GM06990 (cell line): ENCODE data around the gene PHACTR3.

Experiments used
- DNase-seq: peaks from one replicate; pipeline ENCODE4 v3.0.0-alpha.2; 2011; ENCODE audit not compliant: insufficient read length; ENCODE audit errors: extremely low read depth
- H3K27me3 ChIP-seq: replicated peaks from 2 replicates; pipeline ENCODE4 v1.6.0; 2011; ENCODE audit warnings: low read length; ENCODE audit not compliant: control insufficient read depth, insufficient read depth
- H3K36me3 ChIP-seq: 2 replicates; pipeline ENCODE4 v1.5.1; 2011; ENCODE audit warnings: low read length; ENCODE audit not compliant: control insufficient read depth, insufficient read depth
- H3K4me3 ChIP-seq: replicated peaks from 2 replicates; pipeline ENCODE4 v1.5.1; 2011; ENCODE audit warnings: low read depth, mild to moderate bottlenecking, control low read depth, low read length
- CTCF ChIP-seq: IDR thresholded peaks from 2 replicates; pipeline ENCODE4 v1.5.1; 2011; ENCODE audit warnings: low read length, control low read depth, mild to moderate bottlenecking, inconsistent platforms; ENCODE audit not compliant: insufficient read depth, poor library complexity, severe bottlenecking

Gene PHACTR3

GRCh38 chr20:59811681-59812171, 207.4 kb downstream of the PHACTR3 start:
- no peak for DNase-seq

GRCh38 chr20:59812286-59813125, 208.2 kb downstream of the PHACTR3 start:
- no peak for DNase-seq

More at GRCh38 chr20:59811681-59812171, 207.4 kb downstream of the PHACTR3 start:
- H3K27me3 ChIP-seq: no peaks in the 10 kb centered on the region; the same call in 1 of the 2 replicates
- H3K36me3 ChIP-seq: no peaks in the 10 kb centered on the region
- TF ChIP-seq CTCF: no peak
- H3K4me3 ChIP-seq: no peak overlapping the region

DNA sequence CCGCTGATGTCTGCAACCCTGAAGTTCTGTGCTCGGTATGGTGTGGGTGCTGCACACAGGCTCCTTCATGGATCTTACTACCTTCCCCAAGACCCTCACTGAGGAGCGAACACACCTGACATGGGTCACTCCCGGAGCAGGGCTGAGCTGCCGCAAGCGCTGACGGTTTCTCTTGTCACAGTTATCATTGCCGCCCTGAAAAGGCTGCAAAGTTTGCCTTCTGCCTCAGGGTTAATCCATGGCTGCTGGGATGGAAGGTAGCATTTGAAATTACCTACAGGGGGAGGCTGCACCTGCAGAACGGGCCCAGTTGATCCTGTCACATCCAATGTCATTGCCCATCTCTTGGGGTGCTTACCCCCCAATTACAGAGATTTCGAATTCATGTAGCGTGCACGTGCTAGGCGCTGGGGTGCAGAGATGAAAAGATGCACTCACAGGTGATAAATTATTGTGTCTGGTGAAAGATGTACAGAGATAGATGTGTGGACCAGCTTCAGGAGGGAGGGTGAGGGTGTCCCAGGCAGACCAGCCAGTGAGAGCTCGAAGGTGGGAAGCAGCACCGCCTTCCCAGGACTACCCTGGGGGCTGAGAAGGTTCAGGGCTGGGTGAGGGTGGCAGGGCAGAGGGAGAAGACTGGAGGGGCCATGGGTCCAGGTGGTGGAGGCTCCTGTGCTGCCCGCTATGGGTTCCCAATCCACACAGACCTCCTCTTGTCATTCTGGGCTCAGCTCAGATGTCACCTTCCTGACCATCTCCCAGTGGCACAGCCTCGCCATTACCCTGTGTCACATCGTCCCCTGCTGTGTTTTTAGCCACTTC, 209.0 kb downstream of the PHACTR3 start:
- no peak overlapping the region for H3K4me3 ChIP-seq
- no peak for DNase-seq
- TF ChIP-seq CTCF: no peak
- no peaks in the 10 kb centered on the region; the same call in 1 of the 2 replicates for H3K27me3 ChIP-seq
- no peaks in the 10 kb centered on the region for H3K36me3 ChIP-seq

More at GRCh38 chr20:59812286-59813125, 208.2 kb downstream of the PHACTR3 start:
- no peak for TF ChIP-seq CTCF
- Histone ChIP-seq H3K4me3 (no peak overlapping the region), H3K27me3 (no peaks in the 10 kb centered on the region; the same call in 1 of the 2 replicates), H3K36me3 (no peaks in the 10 kb centered on the region)

DNA sequence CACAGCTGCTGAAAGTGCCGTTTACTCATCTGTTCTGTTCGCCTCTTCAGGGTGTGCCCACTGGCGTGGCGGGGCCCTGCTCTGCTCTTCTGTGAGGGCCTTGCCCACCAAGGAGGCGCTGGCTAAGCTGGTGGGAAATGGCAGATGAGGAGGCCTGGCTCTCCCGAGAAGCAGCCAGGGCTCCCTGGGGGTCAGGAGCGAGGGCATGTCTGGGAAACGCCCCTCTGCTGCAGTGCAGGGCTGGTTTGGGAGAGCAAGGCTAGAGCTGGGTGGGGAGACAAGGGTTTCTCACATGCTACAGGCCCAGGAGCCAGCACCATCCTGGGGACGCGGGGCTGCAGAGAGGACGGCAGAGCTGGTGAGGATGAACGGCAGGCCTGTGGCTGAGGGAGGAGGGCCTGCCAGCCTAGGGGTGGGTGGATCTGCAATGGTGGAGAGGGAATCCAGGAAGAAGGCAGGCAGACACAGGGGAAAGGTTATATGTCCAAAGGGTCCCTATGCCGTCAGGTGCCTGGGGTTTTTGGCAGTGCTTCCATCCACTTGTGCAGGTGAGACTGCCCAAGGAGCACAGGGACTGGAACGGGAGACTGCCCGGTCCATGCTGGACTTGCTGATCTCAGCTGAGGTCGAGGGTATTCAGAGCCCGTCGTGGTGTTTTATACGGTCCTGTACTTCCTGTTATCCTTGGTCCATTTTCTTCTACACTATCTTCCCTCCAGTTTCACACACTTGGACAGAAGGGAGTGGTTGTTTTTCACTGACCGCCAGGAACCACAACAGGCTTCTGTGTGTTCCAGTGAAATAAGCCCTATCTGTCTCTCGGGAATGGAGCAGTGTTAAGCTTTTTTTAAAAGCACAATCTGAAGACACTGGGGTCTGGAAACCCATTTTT, 209.9 kb downstream of the PHACTR3 start:
- H3K4me3 ChIP-seq: no peak overlapping the region
- DNase-seq: no peak

More for the DNA sequence above, 209.9 kb downstream of the PHACTR3 start:
- no peaks in the 10 kb centered on the region for H3K36me3 ChIP-seq
- H3K27me3 ChIP-seq: no peaks in the 10 kb centered on the region; the same call in 1 of the 2 replicates
- TF ChIP-seq CTCF: no peak
